Measurements from ENCODE around the gene TFPI. TPM values are rescaled to one million over a fixed set of nuclear protein-coding genes. Genes with fewer than 3 reads are reported as not detected.
"Not testable (repeated sequence)": the region's sequence is repeated elsewhere in the genome, so short reads cannot be mapped to it uniquely, and the experiment has no call there.

The TFPI gene
- total and polyA plus RNA-seq, 12 donors = 12.6 to 51.0 (median 21.0) TPM

GRCh38 chr2:187573722-187574121 is 19.5 kb upstream of the TFPI start:
- H3K4me1 ChIP-seq = peaks cover 0 to 26% (median 11%) of the 10 kb centered on the region in 9 donors
- no peak for DNase-seq
- intact Hi-C loops (cut with DNase I) = no loop called here
- no peak overlapping the region for H3K4me3 ChIP-seq
- H3K36me3 ChIP-seq = no peaks in the 10 kb centered on the region
- H3K27ac ChIP-seq = no peak overlapping the region
- TF ChIP-seq, protein P1, sequence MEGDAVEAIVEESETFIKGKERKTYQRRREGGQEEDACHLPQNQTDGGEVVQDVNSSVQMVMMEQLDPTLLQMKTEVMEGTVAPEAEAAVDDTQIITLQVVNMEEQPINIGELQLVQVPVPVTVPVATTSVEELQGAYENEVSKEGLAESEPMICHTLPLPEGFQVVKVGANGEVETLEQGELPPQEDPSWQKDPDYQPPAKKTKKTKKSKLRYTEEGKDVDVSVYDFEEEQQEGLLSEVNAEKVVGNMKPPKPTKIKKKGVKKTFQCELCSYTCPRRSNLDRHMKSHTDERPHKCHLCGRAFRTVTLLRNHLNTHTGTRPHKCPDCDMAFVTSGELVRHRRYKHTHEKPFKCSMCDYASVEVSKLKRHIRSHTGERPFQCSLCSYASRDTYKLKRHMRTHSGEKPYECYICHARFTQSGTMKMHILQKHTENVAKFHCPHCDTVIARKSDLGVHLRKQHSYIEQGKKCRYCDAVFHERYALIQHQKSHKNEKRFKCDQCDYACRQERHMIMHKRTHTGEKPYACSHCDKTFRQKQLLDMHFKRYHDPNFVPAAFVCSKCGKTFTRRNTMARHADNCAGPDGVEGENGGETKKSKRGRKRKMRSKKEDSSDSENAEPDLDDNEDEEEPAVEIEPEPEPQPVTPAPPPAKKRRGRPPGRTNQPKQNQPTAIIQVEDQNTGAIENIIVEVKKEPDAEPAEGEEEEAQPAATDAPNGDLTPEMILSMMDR (IDR thresholded peaks at IDR 0.05) = no peak
- 96 to 98% methylated on average over 2 of the region's 2 CpGs for WGBS, 2 donors
- no peak for ATAC-seq
- no peaks in the 10 kb centered on the region for H3K27me3 ChIP-seq
- peaks cover 0 to 21% (median 3%) of the 10 kb centered on the region in 11 donors for H3K9me3 ChIP-seq

GRCh38 chr2:187571996-187572395 is 17.8 kb upstream of the TFPI start:
- WGBS, 2 donors = 98% methylated on average over 5 of the region's 5 CpGs
- DNase-seq; H3K36me3 ChIP-seq; intact Hi-C loops (cut with DNase I); H3K4me3 ChIP-seq; H3K27ac ChIP-seq; ATAC-seq; H3K27me3 ChIP-seq: not testable (repeated sequence)
- Histone ChIP-seq H3K4me1 (peaks cover 0 to 25% (median 11%) of the 10 kb centered on the region in 9 donors), H3K9me3 (peaks cover 0 to 21% (median 3%) of the 10 kb centered on the region in 11 donors)

DNA sequence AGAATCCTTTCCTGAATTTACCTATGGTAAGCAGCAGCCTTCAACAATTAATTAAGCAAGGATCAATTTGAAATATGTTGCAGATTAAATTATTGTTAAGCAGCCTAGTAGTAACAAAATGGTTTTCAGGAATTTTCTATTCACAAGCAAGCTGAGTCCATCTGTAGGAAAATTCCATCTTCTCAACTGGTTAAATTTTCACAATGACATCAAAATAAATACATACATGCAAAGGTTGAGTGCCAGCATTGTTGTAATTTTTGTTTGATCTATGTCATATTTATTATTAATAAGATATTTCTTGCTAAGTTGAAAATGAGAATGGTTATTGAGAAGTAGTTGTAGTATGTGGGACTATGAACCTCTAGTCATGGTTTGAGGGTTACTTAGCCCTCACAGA is 15.3 kb upstream of the TFPI start:
- Histone ChIP-seq H3K4me3 (no peak overlapping the region), H3K36me3 (no peaks in the 10 kb centered on the region), H3K27me3 (no peaks in the 10 kb centered on the region), H3K4me1 (peaks cover 0 to under 1% (median 0%) of the 10 kb centered on the region in 9 donors), H3K27ac (no peak overlapping the region), H3K9me3 (peaks cover 0 to 21% (median 3%) of the 10 kb centered on the region in 11 donors)
- no peak for ATAC-seq
- TF ChIP-seq, protein P1 (IDR thresholded peaks at IDR 0.05) = no peak
- intact Hi-C loops (cut with DNase I) = no loop called here
- DNase-seq = no peak

GRCh38 chr2:187569042-187569441 is 14.8 kb upstream of the TFPI start:
- DNase-seq = no peak
- Histone ChIP-seq H3K27ac (no peak overlapping the region), H3K36me3 (no peaks in the 10 kb centered on the region), H3K27me3 (no peaks in the 10 kb centered on the region), H3K4me3 (no peak overlapping the region), H3K9me3 (peaks cover 0 to 21% (median 3%) of the 10 kb centered on the region in 11 donors), H3K4me1 (no peaks in the 10 kb centered on the region)
- no peak for ATAC-seq
- intact Hi-C loops (cut with DNase I) = no loop called here
- WGBS, 2 donors = 93 to 96% methylated on average over 1 of the region's 1 CpG
- TF ChIP-seq, protein P1 (IDR thresholded peaks at IDR 0.05) = no peak

DNA sequence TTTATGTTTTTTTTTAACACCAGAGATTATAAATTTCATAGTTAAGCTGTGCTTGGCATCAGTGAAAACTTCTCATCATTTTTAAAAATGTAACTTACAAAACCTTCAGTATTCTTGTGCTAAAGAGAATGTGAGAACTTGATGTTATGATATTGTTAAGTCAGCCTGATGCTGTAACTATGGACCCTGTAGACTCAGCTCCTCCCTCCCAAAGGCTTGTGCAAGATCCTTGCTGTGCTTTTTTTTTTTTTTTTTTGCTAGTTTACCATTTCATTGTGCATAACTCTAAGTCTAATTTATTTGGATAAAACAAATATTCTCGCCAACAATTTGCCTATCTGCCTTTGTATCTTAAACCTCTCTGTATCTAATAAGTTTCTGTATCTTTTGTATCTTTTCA is 12.9 kb upstream of the TFPI start:
- no peaks in the 10 kb centered on the region for H3K4me1 ChIP-seq
- intact Hi-C loops (cut with DNase I) = no loop called here
- DNase-seq = no peak
- H3K36me3 ChIP-seq = no peaks in the 10 kb centered on the region
- peaks cover 0 to 4% (median 0%) of the 10 kb centered on the region in 11 donors for H3K9me3 ChIP-seq
- WGBS, 2 donors = 95 to 96% methylated on average over 1 of the region's 1 CpG
- H3K27me3 ChIP-seq = no peaks in the 10 kb centered on the region
- ATAC-seq = peak in 1 of 8 donors; percentile 42
- no peak overlapping the region for H3K4me3 ChIP-seq
- TF ChIP-seq, protein P1 (IDR thresholded peaks at IDR 0.05) = no peak
- no peak overlapping the region for H3K27ac ChIP-seq
